Endothelial cell of umbilical vein (primary cell): ENCODE measurements around the gene PSMC3. TPM values are rescaled to one million over a fixed set of nuclear protein-coding genes. Genes with fewer than 3 reads are reported as not detected.

Source experiments
- BruUV-seq: library from RNA; stranded (reverse); fragments of 400-500 nt; replicated peaks from 2 replicates; lab custom pipeline; 2021; lab: Mats Ljungman, UMichigan
- CTCF ChIA-PET: fragments of 300-600, 350-600 bp; sonication (Branson Sonifier 250); formaldehyde crosslinking; loops from one replicate; lab custom pipeline; 2021; ENCODE audit warnings: antibody characterized with exemption, inconsistent platforms; lab: Charles Lee
- POLR2A ChIA-PET: fragments of 300-600, 350-600 bp; sonication (Branson Sonifier 250); formaldehyde crosslinking; loops from one replicate; lab custom pipeline; 2021; ENCODE audit warnings: antibody characterized with exemption, inconsistent platforms; lab: Charles Lee
- DNase-seq: peaks from one replicate; pipeline ENCODE4 v3.0.0-alpha.2; 2011; ENCODE audit warnings: low read depth, low spot score
- FAIRE-seq: peaks from 2 replicates; lab custom pipeline; 2011; peaks lifted over from hg19 to GRCh38; lab: Jason Lieb, UNC
- H2AFZ ChIP-seq: 2 replicates; pipeline ENCODE4 v1.6.0; 2012; ENCODE audit warnings: low read depth, low read length, control low read depth, inconsistent platforms
- H3K27ac ChIP-seq: 2 replicates; pipeline ENCODE4 v1.5.1; 2011; ENCODE audit warnings: low read depth, mild to moderate bottlenecking, control low read depth, low read length, moderate library complexity; ENCODE audit not compliant: insufficient read depth
- H3K27me3 ChIP-seq, 2 experiments: 2 replicates each; pipeline versions ENCODE4 v1.6.0 to v1.6.1; 2011; ENCODE audit warnings: low read length in 2 of 2, mixed read lengths in 1 of 2; ENCODE audit not compliant: control insufficient read depth in 2 of 2, insufficient read depth in 2 of 2
- H3K36me3 ChIP-seq, 2 experiments: 2 replicates in 1 of 2; 3 replicates in 1 of 2; pipeline ENCODE4 v1.5.1; 2011; ENCODE audit warnings: low read length in 2 of 2, mild to moderate bottlenecking in 1 of 2, moderate library complexity in 1 of 2; ENCODE audit not compliant: control insufficient read depth in 2 of 2, insufficient read depth in 2 of 2; ENCODE audit errors: extremely low read depth in 1 of 2
- H3K4me1 ChIP-seq: 3 replicates; pipeline ENCODE4 v1.5.1; 2011; ENCODE audit warnings: mild to moderate bottlenecking, low read length; ENCODE audit not compliant: control insufficient read depth, insufficient read depth; ENCODE audit errors: extremely low read depth
- H3K4me2 ChIP-seq: 2 replicates; pipeline ENCODE4 v1.6.1; 2011; ENCODE audit warnings: low read length, control low read depth, mixed read lengths; ENCODE audit not compliant: insufficient read depth
- H3K4me3 ChIP-seq, 3 experiments: fragments of 200-600 bp in 1 of 3; sonication (generic), shearing (Covaris generic) in 1 of 3; replicated peaks in 1 of 3; 2 replicates each; pipeline ENCODE4 v1.5.1; 2011 to 2016; ENCODE audit warnings: control low read depth in 3 of 3, low read length in 3 of 3, mild to moderate bottlenecking in 2 of 3, inconsistent platforms in 1 of 3, low read depth in 1 of 3, moderate library complexity in 1 of 3; ENCODE audit not compliant: insufficient read depth in 1 of 3
- H3K79me2 ChIP-seq: 2 replicates; pipeline ENCODE4 v1.6.0; 2012; ENCODE audit warnings: low read length, inconsistent platforms; ENCODE audit not compliant: control insufficient read depth, insufficient read depth
- H3K9ac ChIP-seq: replicated peaks from 2 replicates; pipeline ENCODE3; 2011; ENCODE audit warnings: low read length, control low read depth; ENCODE audit not compliant: insufficient read depth; ENCODE audit errors: extremely low read depth
- H3K9me1 ChIP-seq: replicated peaks from 3 replicates; pipeline ENCODE4 v1.6.0; 2011; ENCODE audit warnings: mild to moderate bottlenecking, low read length; ENCODE audit not compliant: control insufficient read depth, insufficient read depth; ENCODE audit errors: extremely low read depth
- H3K9me3 ChIP-seq: replicated peaks from 2 replicates; pipeline ENCODE4 v1.5.1; 2012; ENCODE audit warnings: low read length, inconsistent platforms; ENCODE audit not compliant: control insufficient read depth, insufficient read depth
- H4K20me1 ChIP-seq: replicated peaks from 2 replicates; pipeline ENCODE3; 2011; ENCODE audit warnings: mild to moderate bottlenecking, low read length; ENCODE audit not compliant: control insufficient read depth, insufficient read depth; ENCODE audit errors: extremely low read depth
- EZH2 ChIP-seq: IDR thresholded peaks from 2 replicates; pipeline ENCODE4 v1.6.1; 2012; ENCODE audit warnings: borderline replicate concordance, low read depth, mild to moderate bottlenecking, moderate library complexity, low read length, inconsistent platforms; ENCODE audit not compliant: severe bottlenecking
- FOS ChIP-seq: IDR thresholded peaks from 2 replicates; pipeline ENCODE4 v1.6.1; 2011; ENCODE audit warnings: mild to moderate bottlenecking, low read length, moderate library complexity, borderline replicate concordance; ENCODE audit not compliant: insufficient read depth
- GATA2 ChIP-seq: IDR thresholded peaks from 2 replicates; pipeline ENCODE4 v1.7.0; 2011; ENCODE audit warnings: low read depth, mild to moderate bottlenecking, moderate library complexity, mixed read lengths, low read length; ENCODE audit not compliant: insufficient read length, insufficient read depth
- JUN ChIP-seq: IDR thresholded peaks from 2 replicates; pipeline ENCODE4 v1.6.1; 2011; ENCODE audit warnings: borderline replicate concordance, low read depth; ENCODE audit not compliant: insufficient read length, insufficient read depth
- MYC ChIP-seq: IDR thresholded peaks from one replicate; pipeline ENCODE4 v1.6.1; 2011; ENCODE audit warnings: mild to moderate bottlenecking, low read depth, low read length
- POLR2A ChIP-seq: IDR thresholded peaks from 2 replicates; pipeline ENCODE4 v1.6.1; 2012; ENCODE audit warnings: low read depth, mild to moderate bottlenecking, control low read depth, low read length
- POLR2AphosphoS5 ChIP-seq: IDR thresholded peaks from 2 replicates; pipeline ENCODE4 v1.6.1; 2012; ENCODE audit warnings: low read depth, mild to moderate bottlenecking, control low read depth, low read length, moderate library complexity; ENCODE audit not compliant: insufficient read depth
- dilution Hi-C: fragments of 300-500 bp; cut with MboI; formaldehyde crosslinking; loops from one replicate; pipeline ENCODE4 v1.15.0; 2019; ENCODE audit warnings: low sequenced_read_pairs; ENCODE audit not compliant: extremely low pct_ligation_motif_present
- intact Hi-C: fragments of 100-400 bp; cut with micrococcal nuclease; formaldehyde crosslinking; loops from one replicate; pipeline ENCODE4 v1.10.0; 2022
- polyA plus RNA-seq, 4 experiments: library from polyadenylated mRNA; depleted of rRNA in 3 of 4; stranded (reverse) in 3 of 4; unstranded in 1 of 4; fragments of >200 nt; gene quantifications; 2 replicates each; pipeline versions ENCODE4 v1.2.1 to v1.2.3, GENCODE V29; 2011 to 2012; ENCODE audit warnings: missing spikeins in 1 of 4
- total RNA-seq: library from RNA; stranded (reverse); gene quantifications from 2 replicates; pipeline ENCODE4 v1.2.3, GENCODE V29; 2021
- TF ChIP-seq, protein P1 (sequence below): IDR thresholded peaks from 2 replicates; pipeline ENCODE4 v1.6.1; 2011; ENCODE audit not compliant: insufficient read depth, insufficient read length
- TF ChIP-seq, protein P2 (sequence below), 2 donors: IDR thresholded peaks; 1 replicate in 1 of 2; 2 replicates in 1 of 2; pipeline ENCODE4 v1.5.1; 2011; ENCODE audit warnings: low read length in 2 of 2, mild to moderate bottlenecking in 2 of 2, moderate library complexity in 2 of 2, control low read depth in 1 of 2, inconsistent platforms in 1 of 2, low read depth in 1 of 2; ENCODE audit not compliant: insufficient read depth in 1 of 2; ENCODE audit errors: extremely low read depth in 1 of 2

The PSMC3 gene
- total and polyA plus RNA-seq, 2 donors (not counting 3 experiments of a cell fraction or from before 2014, with no cell fraction given): 179 to 203 TPM

DNA sequence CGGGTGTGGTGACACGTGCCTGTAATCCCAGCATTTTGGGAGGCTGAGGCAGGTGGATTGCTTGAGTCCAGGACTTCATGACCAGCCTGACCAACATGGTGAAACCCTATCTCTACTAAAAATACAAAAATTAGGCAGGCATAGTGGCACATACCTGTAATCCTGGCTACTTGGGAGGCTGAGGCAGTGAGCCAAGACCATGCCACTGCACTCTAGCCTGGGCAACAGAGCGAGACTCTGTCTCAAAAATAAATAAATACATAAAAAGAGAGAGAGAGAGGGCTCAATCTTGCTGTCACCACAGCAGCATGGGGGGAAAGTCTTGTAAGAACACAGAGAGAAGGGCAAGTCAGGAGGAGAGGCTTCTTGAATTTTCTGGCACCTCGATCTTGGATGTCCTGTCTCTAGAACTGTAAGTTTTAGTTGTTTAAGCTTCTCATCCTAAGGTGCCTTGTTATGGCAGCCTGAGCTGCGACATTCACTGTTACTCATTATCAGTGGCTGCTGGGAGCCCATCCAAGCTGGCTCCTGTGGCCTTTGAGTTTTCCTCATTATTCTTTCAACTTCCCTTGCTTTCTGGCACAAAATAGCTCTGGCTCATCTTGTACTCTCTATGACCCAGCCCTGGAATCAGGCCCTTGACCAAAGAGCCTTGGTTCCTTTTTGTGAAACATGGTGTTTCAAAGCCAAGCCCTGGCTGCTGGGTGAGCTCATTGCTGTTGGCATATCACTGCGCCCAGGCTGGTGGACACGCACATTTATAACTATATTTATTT, 8.0 kb upstream of the PSMC3 start:
- POLR2A ChIA-PET: no interaction called here

More for the DNA sequence above, 8.0 kb upstream of the PSMC3 start:
- H3K27me3 ChIP-seq: no peaks in the 10 kb centered on the region
- H3K9ac ChIP-seq: no peak overlapping the region
- no peaks in the 10 kb centered on the region for H3K9me3 ChIP-seq
- H3K4me1 ChIP-seq: no peaks in the 10 kb centered on the region
- no peak overlapping the region for H3K4me2 ChIP-seq
- TF ChIP-seq MYC (no peak), EZH2 (no peak), JUN (no peak), FOS (no peak), POLR2AphosphoS5 (no peak), GATA2 (no peak), POLR2A (no peak)
- TF ChIP-seq, protein P1, sequence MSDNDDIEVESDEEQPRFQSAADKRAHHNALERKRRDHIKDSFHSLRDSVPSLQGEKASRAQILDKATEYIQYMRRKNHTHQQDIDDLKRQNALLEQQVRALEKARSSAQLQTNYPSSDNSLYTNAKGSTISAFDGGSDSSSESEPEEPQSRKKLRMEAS: no peak
- TF ChIP-seq, protein P2, sequence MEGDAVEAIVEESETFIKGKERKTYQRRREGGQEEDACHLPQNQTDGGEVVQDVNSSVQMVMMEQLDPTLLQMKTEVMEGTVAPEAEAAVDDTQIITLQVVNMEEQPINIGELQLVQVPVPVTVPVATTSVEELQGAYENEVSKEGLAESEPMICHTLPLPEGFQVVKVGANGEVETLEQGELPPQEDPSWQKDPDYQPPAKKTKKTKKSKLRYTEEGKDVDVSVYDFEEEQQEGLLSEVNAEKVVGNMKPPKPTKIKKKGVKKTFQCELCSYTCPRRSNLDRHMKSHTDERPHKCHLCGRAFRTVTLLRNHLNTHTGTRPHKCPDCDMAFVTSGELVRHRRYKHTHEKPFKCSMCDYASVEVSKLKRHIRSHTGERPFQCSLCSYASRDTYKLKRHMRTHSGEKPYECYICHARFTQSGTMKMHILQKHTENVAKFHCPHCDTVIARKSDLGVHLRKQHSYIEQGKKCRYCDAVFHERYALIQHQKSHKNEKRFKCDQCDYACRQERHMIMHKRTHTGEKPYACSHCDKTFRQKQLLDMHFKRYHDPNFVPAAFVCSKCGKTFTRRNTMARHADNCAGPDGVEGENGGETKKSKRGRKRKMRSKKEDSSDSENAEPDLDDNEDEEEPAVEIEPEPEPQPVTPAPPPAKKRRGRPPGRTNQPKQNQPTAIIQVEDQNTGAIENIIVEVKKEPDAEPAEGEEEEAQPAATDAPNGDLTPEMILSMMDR (IDR thresholded peaks at IDR 0.05; ENCODE audit: extremely low read depth in 1 of 2, insufficient read depth in 1 of 2, low read depth in 1 of 2, low read length in 2 of 2): no peak
- H2AFZ ChIP-seq: no peak overlapping the region
- dilution Hi-C loops: no loop called here
- no peaks in the 10 kb centered on the region for H3K9me1 ChIP-seq
- no peak overlapping the region for H3K27ac ChIP-seq
- intact Hi-C loops: no loop called here
- H3K4me3 ChIP-seq: no peak overlapping the region
- no peaks in the 10 kb centered on the region for H3K36me3 ChIP-seq
- no peaks in the 10 kb centered on the region for H4K20me1 ChIP-seq
- DNase-seq (no peak), FAIRE-seq (no peak)
- H3K79me2 ChIP-seq: no peaks in the 10 kb centered on the region
- BruUV-seq: no TSS peak
- CTCF ChIA-PET: interaction anchor here (2.0 kb wide), 1 partner anchor 20 kb away, joined by 7 read pairs; no protein-coding TSS in a partner anchor
